ENCODE results near the gene SLC1A4.
"Not testable (repeated sequence)": the region's sequence is repeated elsewhere in the genome, so short reads cannot be mapped to it uniquely, and the experiment has no call there.

The SLC1A4 gene

DNA sequence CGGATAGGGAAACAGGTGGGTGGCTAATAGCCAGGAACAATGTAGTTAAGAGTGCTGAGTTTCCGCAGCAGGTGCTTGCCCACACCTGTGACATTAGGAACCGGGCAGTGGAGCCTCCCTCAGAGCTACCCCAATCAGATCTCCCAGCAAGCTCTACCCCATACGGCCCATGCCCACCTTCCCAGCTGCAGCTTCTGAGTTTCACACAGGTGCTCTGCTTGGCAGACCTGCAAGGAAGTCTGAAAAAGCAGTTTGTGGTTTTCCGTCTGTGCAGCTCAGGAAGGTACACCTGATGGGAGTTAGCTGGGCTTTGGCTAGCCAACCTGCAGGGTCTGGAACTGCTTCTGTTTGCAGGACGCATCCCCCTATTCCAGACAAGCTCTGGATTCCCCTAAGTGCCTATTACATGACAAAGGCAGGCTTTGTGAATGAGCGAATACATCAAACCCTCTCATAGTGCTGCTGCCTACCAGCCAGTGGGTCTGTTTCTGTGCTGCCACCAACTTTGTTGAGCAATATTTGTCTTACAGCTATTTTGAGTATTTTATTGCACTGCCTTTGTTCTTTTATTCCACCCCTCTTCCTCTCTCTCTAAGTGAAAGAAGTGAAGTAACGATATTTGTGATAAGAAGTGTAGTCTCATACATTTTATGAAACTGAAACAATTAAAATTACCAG lies 42.3 kb downstream of the SLC1A4 start:
- no peak for TF ChIP-seq CTCF (IDR thresholded peaks at IDR 0.05)
- Mint-ChIP-seq H3K36me3 (ENCODE audit: low read depth) (peaks cover 8% of the 10 kb centered on the region), H3K9me3 (no peaks in the 10 kb centered on the region), H3K27me3 (ENCODE audit: low read depth, poor library complexity) (peaks cover 5% of the 10 kb centered on the region), H3K4me3 (no peak overlapping the region), H3K4me1 (no peaks in the 10 kb centered on the region), H3K27ac (no peak overlapping the region)
- DNase-seq = no peak

- Mint-ChIP-seq H3K4me3 (no peak overlapping the region), H3K9me3 (no peaks in the 10 kb centered on the region), H3K36me3 (ENCODE audit: low read depth) (peaks cover 12% of the 10 kb centered on the region), H3K27me3 (ENCODE audit: low read depth, poor library complexity) (peaks cover 5% of the 10 kb centered on the region), H3K4me1 (no peaks in the 10 kb centered on the region), H3K27ac (no peak overlapping the region)
- TF ChIP-seq CTCF (IDR thresholded peaks at IDR 0.05) = no peak
- no peak for DNase-seq
These were observed 43.1 kb downstream of the SLC1A4 start for GRCh38 chr2:65032019-65032975.

GRCh38 chr2:65033178-65033577 lies 44.0 kb downstream of the SLC1A4 start:
- H3K4me3 Mint-ChIP-seq = no peak overlapping the region
- peaks cover 21% of the 10 kb centered on the region for H3K36me3 Mint-ChIP-seq (ENCODE audit: low read depth)
- no peak overlapping the region for H3K27ac Mint-ChIP-seq
- no peaks in the 10 kb centered on the region for H3K9me3 Mint-ChIP-seq
- H3K27me3 Mint-ChIP-seq (ENCODE audit: low read depth, poor library complexity) = peaks cover 5% of the 10 kb centered on the region
- H3K4me1 Mint-ChIP-seq = no peaks in the 10 kb centered on the region
- no peak for TF ChIP-seq CTCF (IDR thresholded peaks at IDR 0.05)
- no peak for DNase-seq

- H3K9me3 Mint-ChIP-seq; H3K4me1 Mint-ChIP-seq; H3K27me3 Mint-ChIP-seq (ENCODE audit: low read depth, poor library complexity); H3K4me3 Mint-ChIP-seq; H3K27ac Mint-ChIP-seq; DNase-seq: not testable (repeated sequence)
- peaks cover 26% of the 10 kb centered on the region for H3K36me3 Mint-ChIP-seq (ENCODE audit: low read depth)
These were observed 44.5 kb downstream of the SLC1A4 start for GRCh38 chr2:65033667-65034066.

DNA sequence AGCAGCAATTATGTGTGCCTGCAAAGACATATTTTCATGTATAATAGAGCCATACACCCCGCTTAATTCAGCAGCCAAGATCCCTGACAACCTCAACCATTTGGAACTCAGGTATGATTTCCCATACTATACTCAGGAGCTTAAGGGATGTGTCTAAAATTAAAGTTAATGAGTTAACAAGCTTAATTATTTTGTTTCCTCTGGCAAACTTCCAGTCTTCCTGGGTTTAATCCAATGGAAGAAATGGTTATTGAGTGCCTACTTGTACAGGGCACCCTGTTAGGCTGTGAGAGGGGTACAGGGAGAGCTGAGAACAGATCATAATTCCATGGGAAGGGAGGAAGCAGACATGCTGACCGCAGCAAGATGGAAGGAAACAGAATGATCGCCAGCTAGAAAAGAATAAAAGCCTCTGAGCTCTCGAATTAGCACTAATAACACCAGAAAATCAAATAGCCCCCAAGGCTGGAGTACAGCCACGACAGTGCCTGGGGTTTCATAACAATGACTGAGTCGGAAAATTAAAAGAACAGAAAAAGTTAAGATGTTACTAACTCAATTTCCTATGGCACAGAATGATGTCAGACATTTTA lies 46.2 kb downstream of the SLC1A4 start:
- Mint-ChIP-seq H3K27ac (no peak overlapping the region), H3K27me3 (ENCODE audit: low read depth, poor library complexity) (peaks cover 5% of the 10 kb centered on the region), H3K4me3 (no peak overlapping the region), H3K4me1 (no peaks in the 10 kb centered on the region), H3K9me3 (no peaks in the 10 kb centered on the region), H3K36me3 (ENCODE audit: low read depth) (peaks cover 26% of the 10 kb centered on the region)
- TF ChIP-seq CTCF (IDR thresholded peaks at IDR 0.05) = no peak
- DNase-seq = no peak

DNA sequence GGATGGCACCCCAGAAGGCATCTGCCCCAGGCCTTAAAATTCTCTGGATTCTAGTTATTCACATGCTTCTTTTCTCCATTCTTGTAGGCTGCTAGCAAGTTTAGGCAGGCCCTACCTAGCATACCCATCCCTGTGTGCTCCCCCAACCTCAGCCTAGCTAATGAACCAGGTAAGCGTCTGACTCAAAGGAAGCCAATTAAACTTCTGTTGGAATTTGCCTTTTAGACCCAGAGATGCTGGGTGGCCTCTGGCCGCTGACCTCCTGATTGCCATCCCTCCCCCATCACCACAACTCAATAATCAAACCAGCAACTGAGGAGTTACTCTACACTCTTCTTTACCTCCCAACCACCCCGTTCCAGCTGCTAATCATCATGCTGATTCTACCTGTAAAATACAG lies 48.0 kb downstream of the SLC1A4 start:
- no peaks in the 10 kb centered on the region for H3K4me1 Mint-ChIP-seq
- no peak for DNase-seq
- no peak for TF ChIP-seq CTCF (IDR thresholded peaks at IDR 0.05)
- H3K27me3 Mint-ChIP-seq (ENCODE audit: low read depth, poor library complexity) = peaks cover 2% of the 10 kb centered on the region
- peak overlapping the region; percentile 44 for H3K27ac Mint-ChIP-seq
- H3K36me3 Mint-ChIP-seq (ENCODE audit: low read depth) = peaks cover 24% of the 10 kb centered on the region
- no peaks in the 10 kb centered on the region for H3K9me3 Mint-ChIP-seq
- no peak overlapping the region for H3K4me3 Mint-ChIP-seq

Measured in nephron progenitor cell (in vitro differentiated cells).